ENCODE measurements around the gene UMAD1. TPM values are rescaled to one million over a fixed set of nuclear protein-coding genes. Genes with fewer than 3 reads are reported as not detected.

UMAD1 gene
- total RNA-seq, 2 donors from 2014 or later: 21.9 to 26.3 TPM

DNA sequence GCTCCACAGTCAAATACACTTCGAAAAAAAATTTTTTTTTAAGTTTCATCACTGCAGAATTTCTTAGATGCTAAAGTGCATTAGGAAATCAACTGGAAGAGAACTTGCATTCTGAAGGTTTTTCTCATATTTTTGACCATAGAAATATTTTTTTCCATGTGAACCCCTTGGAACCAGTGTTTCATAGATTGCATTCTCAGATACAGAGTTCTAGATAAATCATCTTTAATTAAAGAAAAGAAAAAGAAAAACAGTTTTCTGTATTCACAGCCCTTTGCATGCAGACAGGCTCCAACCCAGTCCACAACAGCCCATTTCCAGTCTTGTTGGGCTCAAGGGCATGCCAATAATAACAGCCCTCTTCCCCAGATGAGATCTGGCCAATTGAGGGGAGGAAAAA lies 153.4 kb downstream of the UMAD1 start:
- Histone ChIP-seq H3K27me3 (no peaks in the 10 kb centered on the region), H3K9ac (ENCODE audit: low read depth in 2 of 2, low read length in 2 of 2) (no peak overlapping the region), H3K36me3 (no peaks in the 10 kb centered on the region), H3K27ac (no peak overlapping the region), H3K9me3 (no peaks in the 10 kb centered on the region), H3K4me3 (no peak overlapping the region), H3K4me1 (no peaks in the 10 kb centered on the region)
- no peak for DNase-seq
- TF ChIP-seq, protein P1, sequence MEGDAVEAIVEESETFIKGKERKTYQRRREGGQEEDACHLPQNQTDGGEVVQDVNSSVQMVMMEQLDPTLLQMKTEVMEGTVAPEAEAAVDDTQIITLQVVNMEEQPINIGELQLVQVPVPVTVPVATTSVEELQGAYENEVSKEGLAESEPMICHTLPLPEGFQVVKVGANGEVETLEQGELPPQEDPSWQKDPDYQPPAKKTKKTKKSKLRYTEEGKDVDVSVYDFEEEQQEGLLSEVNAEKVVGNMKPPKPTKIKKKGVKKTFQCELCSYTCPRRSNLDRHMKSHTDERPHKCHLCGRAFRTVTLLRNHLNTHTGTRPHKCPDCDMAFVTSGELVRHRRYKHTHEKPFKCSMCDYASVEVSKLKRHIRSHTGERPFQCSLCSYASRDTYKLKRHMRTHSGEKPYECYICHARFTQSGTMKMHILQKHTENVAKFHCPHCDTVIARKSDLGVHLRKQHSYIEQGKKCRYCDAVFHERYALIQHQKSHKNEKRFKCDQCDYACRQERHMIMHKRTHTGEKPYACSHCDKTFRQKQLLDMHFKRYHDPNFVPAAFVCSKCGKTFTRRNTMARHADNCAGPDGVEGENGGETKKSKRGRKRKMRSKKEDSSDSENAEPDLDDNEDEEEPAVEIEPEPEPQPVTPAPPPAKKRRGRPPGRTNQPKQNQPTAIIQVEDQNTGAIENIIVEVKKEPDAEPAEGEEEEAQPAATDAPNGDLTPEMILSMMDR (IDR thresholded peaks at IDR 0.05): no peak
- intact Hi-C loops (cut with DNase I): no loop called here

DNA sequence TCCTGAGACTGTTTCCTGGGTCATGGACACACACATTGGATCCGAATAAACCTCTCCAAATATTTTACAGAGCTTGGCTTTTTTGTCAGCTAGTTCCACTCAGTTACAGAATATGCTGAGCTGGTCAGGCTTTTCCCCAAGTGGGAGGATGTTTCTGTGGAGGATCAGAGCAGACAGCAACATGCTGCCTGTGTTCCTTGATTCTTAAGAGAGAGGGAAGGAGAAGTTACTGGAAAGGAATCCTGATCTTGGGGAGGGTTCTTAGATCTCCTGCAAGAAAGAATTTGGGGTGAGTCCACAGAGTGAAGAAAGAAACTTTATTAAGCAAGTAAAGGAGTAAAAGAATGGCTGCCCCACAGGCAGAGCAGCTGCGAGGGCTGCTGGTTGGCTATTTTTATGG lies 154.7 kb downstream of the UMAD1 start:
- no peak overlapping the region for H3K4me3 ChIP-seq
- intact Hi-C loops (cut with DNase I): no loop called here

DNA sequence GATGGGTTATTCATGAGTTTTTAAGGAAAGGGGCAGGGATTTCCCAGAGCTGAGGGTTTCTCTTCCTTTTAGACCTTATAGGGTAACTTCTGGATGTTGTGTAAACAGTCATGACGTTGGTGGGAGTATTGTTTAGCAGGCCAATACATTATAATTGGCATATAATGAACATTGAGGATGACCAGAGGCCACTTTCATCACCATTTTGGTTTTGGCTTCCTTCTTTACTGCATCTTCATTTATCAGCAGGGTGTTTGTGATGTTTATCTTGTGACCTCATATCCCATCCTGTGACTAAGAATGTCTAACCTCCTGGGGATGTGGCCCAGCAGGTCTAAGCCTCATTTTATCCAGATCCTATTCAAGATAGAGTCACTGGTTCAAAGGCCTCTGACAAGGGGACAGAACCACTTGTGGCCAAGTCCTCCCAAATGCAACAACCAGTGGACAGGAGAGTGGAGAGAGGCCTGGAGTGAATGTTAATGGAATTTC lies 155.1 kb downstream of the UMAD1 start:
- intact Hi-C loops (cut with DNase I): no loop called here
- Histone ChIP-seq H3K9ac (ENCODE audit: low read depth in 2 of 2, low read length in 2 of 2) (no peak overlapping the region), H3K4me1 (no peaks in the 10 kb centered on the region), H3K27ac (no peak overlapping the region), H3K36me3 (no peaks in the 10 kb centered on the region), H3K4me3 (no peak overlapping the region), H3K9me3 (no peaks in the 10 kb centered on the region), H3K27me3 (no peaks in the 10 kb centered on the region)
- no peak for DNase-seq
- TF ChIP-seq, protein P1 (IDR thresholded peaks at IDR 0.05): no peak

More for the DNA sequence above, 154.7 kb downstream of the UMAD1 start:
- TF ChIP-seq, protein P1 (IDR thresholded peaks at IDR 0.05): no peak
- Histone ChIP-seq H3K9ac (ENCODE audit: low read depth in 2 of 2, low read length in 2 of 2) (no peak overlapping the region), H3K9me3 (no peaks in the 10 kb centered on the region), H3K27me3 (no peaks in the 10 kb centered on the region), H3K36me3 (no peaks in the 10 kb centered on the region), H3K4me1 (no peaks in the 10 kb centered on the region), H3K27ac (no peak overlapping the region)
- no peak for DNase-seq

DNA sequence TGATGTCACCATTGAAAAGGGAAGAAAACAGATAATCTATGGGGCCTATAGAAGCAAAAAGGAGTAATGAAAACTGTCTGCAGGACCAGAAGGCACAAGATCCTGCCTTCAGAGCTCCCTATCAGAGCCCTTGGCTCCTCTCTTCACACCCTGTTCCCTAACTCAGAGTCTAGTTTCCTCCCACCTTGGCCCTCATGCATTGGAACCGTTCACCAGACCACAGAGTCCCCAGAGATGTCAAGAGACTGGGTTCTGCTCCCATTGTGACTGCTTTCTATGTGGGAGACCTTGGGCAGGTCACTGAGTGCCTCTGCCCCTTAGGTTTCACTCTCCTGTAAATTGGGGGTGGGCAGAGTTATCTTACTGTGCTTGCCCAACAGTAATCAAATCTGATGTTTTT lies 158.0 kb downstream of the UMAD1 start:
- intact Hi-C loops (cut with DNase I): no loop called here
- Histone ChIP-seq H3K4me3 (no peak overlapping the region), H3K9ac (ENCODE audit: low read depth in 2 of 2, low read length in 2 of 2) (no peak overlapping the region), H3K27ac (no peak overlapping the region), H3K4me1 (no peaks in the 10 kb centered on the region), H3K27me3 (no peaks in the 10 kb centered on the region), H3K36me3 (no peaks in the 10 kb centered on the region), H3K9me3 (no peaks in the 10 kb centered on the region)
- no peak for DNase-seq
- TF ChIP-seq, protein P1 (IDR thresholded peaks at IDR 0.05): no peak

DNA sequence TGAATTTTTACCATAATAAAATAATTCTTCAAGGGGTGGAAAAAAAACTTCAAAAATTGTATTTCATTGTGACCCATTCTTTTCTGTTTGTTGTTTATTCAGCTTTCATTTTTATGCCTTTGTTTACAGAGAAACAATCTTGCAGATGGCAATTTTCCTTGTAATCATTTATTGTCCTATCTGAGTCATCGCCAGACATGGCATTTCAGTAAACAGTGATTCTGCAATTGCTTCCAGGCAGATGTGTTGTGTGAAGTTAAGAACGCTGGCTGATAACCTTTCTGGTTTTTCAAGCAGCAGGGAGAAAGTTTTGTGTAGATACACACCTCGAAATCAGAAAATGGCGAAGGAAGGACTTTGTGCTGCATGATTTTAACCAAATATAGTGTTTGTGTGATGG lies 158.6 kb downstream of the UMAD1 start:
- Histone ChIP-seq H3K4me1 (no peaks in the 10 kb centered on the region), H3K27me3 (no peaks in the 10 kb centered on the region), H3K4me3 (no peak overlapping the region), H3K9ac (ENCODE audit: low read depth in 2 of 2, low read length in 2 of 2) (no peak overlapping the region), H3K9me3 (no peaks in the 10 kb centered on the region), H3K27ac (no peak overlapping the region), H3K36me3 (no peaks in the 10 kb centered on the region)
- DNase-seq: no peak
- TF ChIP-seq, protein P1 (IDR thresholded peaks at IDR 0.05): no peak
- intact Hi-C loops (cut with DNase I): no loop called here
